LNCAP (cell line): ENCODE measurements around the gene LCN2.
A peak's percentile ranks its signal among the peaks of the same experiment; 100 is the strongest.

Experiments used
- TF ChIP-seq, protein P1 (sequence below): fragments of 450-650 bp; IDR thresholded peaks from 2 replicates; pipeline ENCODE4 v1.5.1; 2017; ENCODE audit warnings: mild to moderate bottlenecking

LCN2 gene

DNA sequence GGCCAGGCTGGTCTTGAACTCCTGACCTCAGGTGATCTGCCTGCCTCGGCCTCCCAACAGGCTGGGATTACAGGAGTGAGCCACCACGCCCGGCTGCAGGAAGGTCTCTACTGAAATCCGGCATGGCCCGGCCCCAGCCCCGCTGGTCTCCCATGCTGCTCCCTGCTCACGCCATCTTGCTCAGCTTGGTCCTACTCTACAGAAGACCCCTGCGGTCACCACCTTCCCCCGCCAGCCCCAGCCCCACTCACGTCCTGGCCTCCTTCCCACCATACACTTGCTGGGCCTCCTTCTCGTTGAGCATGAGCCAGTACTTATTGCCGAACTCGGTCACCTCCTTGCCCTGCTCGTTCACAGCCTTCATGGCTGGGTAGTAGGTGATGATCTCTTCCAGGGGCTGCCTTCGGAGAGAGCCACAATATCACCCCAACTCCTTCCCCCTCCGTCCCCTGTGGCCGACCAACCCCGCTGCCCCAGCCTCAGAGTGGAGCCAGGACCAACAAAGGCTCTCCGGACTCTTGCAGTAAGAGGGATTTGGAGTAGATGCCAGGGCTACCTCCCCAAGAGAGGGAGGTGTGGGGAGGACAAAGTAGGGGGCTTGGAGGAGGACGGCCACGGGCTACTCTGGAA is 25.7 kb upstream of the LCN2 start:
- TF ChIP-seq, protein P1, sequence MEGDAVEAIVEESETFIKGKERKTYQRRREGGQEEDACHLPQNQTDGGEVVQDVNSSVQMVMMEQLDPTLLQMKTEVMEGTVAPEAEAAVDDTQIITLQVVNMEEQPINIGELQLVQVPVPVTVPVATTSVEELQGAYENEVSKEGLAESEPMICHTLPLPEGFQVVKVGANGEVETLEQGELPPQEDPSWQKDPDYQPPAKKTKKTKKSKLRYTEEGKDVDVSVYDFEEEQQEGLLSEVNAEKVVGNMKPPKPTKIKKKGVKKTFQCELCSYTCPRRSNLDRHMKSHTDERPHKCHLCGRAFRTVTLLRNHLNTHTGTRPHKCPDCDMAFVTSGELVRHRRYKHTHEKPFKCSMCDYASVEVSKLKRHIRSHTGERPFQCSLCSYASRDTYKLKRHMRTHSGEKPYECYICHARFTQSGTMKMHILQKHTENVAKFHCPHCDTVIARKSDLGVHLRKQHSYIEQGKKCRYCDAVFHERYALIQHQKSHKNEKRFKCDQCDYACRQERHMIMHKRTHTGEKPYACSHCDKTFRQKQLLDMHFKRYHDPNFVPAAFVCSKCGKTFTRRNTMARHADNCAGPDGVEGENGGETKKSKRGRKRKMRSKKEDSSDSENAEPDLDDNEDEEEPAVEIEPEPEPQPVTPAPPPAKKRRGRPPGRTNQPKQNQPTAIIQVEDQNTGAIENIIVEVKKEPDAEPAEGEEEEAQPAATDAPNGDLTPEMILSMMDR, result no peak

DNA sequence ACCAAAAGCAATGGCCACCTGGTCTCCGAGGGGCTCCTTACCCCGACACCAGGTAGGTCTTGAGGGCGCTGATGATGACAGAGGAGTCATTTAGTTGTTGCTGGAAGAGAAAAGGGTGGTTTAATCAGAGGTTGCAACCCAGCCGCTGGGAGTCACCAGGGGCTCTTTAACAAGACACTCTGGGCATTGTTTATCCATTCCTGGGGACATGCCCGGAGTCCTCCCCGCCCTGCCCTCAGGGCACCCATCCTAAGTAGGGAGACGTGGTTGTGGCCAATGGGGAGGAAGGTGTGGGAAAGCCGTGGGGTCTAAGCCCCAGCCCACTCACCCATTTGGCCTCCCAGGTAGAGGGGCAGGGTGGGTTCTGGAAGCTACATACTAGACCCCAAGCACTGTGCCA is 24.8 kb upstream of the LCN2 start:
- TF ChIP-seq, protein P1, result no peak

DNA sequence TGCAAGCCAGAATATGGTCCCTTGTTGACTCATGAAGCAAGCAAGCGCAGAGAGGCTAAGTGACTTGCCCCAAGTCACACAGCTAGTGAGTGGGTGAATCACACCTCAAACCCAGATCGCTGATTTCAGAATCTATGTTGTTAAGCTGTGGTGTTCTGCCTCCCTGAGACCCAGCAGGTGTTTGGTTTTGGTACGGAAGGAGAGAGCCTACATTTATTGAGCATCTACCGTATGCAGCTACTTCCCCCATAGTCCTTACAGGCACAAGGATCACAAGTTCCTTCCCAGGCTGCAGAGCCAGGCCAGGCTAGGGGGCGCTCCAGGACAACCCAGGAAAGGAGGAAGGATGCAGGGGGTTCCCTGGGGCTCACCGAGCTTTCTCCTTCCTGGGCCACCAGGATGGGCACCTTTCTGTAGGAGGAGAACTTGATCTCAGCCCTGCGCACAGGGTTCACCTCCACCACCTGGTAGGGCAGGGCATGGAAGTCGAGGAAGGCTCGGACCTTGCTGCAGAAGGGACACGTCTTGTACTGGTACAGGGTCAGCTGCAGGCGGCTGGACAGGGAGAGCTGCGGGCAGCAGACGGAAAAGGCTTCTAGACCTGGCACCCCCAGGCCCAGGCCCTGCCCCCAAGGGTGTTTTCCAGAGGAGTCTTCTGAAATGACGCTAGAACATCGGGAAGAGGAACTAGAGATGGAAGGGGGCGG is 24.2 kb upstream of the LCN2 start:
- TF ChIP-seq, protein P1, result peak; percentile 48

DNA sequence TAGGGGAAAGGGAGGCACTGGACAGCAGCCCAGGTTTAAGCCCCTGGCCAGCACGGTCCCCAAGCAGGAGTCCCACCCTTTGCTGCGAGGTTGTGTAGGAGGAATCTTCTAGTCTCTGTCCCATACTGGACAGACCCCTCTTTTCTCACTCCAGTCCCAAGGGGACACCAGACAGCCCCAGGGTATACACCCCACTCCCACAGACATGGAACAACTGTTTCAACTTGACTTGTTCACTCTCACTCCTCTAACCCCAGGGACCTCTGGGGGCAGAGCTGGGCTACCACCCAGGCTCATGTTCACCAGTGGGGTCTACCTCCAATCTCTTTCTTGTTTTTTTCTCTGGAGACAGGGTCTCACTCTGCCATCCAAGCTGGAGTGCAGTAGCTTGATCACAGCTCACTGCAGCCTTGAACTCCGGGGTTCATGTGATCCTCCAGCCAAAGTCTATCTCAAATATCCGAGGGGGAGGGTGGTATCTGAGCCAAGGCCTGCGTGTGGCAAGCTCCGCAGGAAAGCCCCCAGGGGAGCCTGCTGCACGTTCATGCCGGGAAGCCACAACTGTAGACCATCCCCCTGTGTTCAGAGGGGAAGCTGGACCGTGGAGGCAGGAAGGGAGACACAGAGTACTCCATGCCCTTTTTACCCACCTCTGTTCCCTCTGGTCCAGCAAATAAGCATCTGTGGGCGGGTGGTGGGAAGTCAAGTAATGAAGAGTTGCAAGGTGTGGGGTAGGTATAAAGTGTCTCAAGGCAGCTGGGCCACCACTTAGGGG is 23.5 kb upstream of the LCN2 start:
- TF ChIP-seq, protein P1, result no peak

DNA sequence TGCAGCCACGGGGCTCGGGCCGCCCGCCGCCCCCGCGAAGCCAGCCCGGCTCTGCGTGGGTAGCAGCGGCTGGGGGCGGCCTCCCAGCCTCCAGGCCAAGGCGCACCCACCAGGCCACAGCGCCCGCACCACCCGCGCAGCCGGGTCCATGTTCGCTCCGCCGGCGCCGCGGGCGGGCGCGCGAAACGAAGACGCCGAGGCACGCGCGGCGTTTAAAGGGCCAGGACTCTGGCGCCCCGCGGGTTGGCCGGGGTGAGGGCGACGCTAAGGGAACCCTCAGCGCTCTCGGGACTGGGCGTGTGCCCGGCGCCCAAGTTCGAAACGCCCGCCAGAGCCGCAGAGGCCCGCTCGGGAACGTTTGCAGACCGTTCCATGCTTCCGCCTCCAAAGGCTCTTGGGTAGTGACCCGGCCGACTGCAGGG is 21.7 kb upstream of the LCN2 start, which contains the start of gene PTGES2:
PTGES2 (minus strand) TSS at position 162 of the 422 bp plus-strand sequence; CDS start at position 150, 12 bp downstream.
- TF ChIP-seq, protein P1, result 0 out of 2 replicates have a peak, but pooled peaks have one; percentile 10

DNA sequence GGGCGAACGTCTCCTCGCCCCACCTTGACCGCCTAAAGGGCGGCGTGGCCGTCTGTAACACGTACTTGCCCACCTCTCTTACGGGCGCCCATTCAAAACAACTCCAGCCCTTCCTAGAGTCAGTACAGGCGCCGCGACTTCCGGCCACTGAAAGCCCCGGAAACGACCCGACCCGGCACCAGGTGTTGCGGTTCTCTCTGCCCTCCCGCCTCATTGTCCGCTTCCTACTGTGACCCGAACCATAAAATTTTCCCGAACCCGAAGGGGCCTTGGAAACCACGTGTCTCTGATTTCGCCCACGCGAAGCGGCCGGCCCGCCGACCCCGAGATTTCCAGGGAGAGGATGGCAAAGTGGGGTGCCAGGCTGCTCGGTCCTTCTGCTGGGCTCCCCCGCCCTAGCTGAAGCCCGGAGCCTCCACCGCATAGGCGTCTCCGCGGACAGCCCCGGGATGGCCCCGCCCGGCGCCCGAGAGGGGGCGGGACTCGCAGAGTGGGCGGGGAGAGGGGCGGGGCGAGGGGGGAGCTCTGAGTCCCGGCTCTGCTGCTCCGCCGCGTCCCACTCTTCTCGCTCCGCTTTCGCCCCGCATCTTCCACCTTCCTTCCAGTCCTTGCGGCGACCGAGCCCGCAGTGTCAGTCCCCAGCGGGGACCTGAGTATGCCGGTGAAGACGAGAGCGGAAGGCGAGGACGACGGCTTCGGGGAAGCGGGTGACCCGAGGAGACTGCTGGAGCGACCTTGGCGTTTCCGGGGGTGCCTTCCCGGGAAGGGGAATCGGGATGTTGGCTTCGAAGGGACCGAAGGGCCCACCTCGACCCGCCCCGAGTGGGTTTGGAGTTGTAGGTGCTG is 21.0 kb upstream of the LCN2 start:
- TF ChIP-seq, protein P1, result no peak
